Kidney epithelial cell (primary cell): Measurements from ENCODE around the gene SLC24A1. TPM values are rescaled to one million over a fixed set of nuclear protein-coding genes. Genes with fewer than 3 reads are reported as not detected.

ENCODE experiments used
- DNase-seq: peaks from one replicate; pipeline ENCODE4 v3.0.0-alpha.2; 2010; ENCODE audit warnings: low read depth
- H3K27me3 ChIP-seq: 2 replicates; pipeline ENCODE4 v1.6.0; 2011; ENCODE audit warnings: low read length; ENCODE audit not compliant: control insufficient read depth, insufficient read depth
- H3K36me3 ChIP-seq: 2 replicates; pipeline ENCODE4 v1.5.1; 2011; ENCODE audit warnings: low read length; ENCODE audit not compliant: control insufficient read depth, insufficient read depth
- H3K4me3 ChIP-seq: 2 replicates; pipeline ENCODE4 v1.5.1; 2011; ENCODE audit warnings: low read depth, mild to moderate bottlenecking, control low read depth, low read length
- CTCF ChIP-seq: IDR thresholded peaks from 2 replicates; pipeline ENCODE4 v1.5.1; 2011; ENCODE audit warnings: mild to moderate bottlenecking, moderate library complexity, low read length, control low read depth, inconsistent platforms; ENCODE audit not compliant: insufficient read depth, poor library complexity, severe bottlenecking
- total RNA-seq: library from RNA; depleted of rRNA; stranded (reverse); fragments of >200 nt; gene quantifications from 2 replicates; pipeline ENCODE4 v1.2.3, GENCODE V29; 2015

SLC24A1 gene
- total RNA-seq, 1 donor from 2014 or later: 11.3 TPM

GRCh38 chr15:65632780-65633375, 11.1 kb downstream of the SLC24A1 start:
- Histone ChIP-seq H3K36me3 (no peaks in the 10 kb centered on the region), H3K4me3 (no peak overlapping the region), H3K27me3 (no peaks in the 10 kb centered on the region)
- TF ChIP-seq CTCF: no peak
- DNase-seq: no peak

GRCh38 chr15:65633752-65634151, 12.0 kb downstream of the SLC24A1 start:
- no peak for TF ChIP-seq CTCF
- H3K4me3 ChIP-seq: no peak overlapping the region
- no peaks in the 10 kb centered on the region for H3K27me3 ChIP-seq
- DNase-seq: no peak
- H3K36me3 ChIP-seq: no peaks in the 10 kb centered on the region

- H3K4me3 ChIP-seq: no peak overlapping the region
- no peak for DNase-seq
Observed at GRCh38 chr15:65634356-65634755, 12.6 kb downstream of the SLC24A1 start.

GRCh38 chr15:65638109-65638508, 16.4 kb downstream of the SLC24A1 start:
- no peak for DNase-seq
- Histone ChIP-seq H3K27me3 (no peaks in the 10 kb centered on the region), H3K4me3 (no peak overlapping the region), H3K36me3 (no peaks in the 10 kb centered on the region)
- TF ChIP-seq CTCF: no peak

More at GRCh38 chr15:65634356-65634755, 12.6 kb downstream of the SLC24A1 start:
- no peak for TF ChIP-seq CTCF
- Histone ChIP-seq H3K27me3 (no peaks in the 10 kb centered on the region), H3K36me3 (no peaks in the 10 kb centered on the region)

GRCh38 chr15:65638681-65639089, 16.9 kb downstream of the SLC24A1 start:
- no peaks in the 10 kb centered on the region for H3K27me3 ChIP-seq
- no peak overlapping the region for H3K4me3 ChIP-seq
- peak; percentile 74 for TF ChIP-seq CTCF
- no peak for DNase-seq
- H3K36me3 ChIP-seq: no peaks in the 10 kb centered on the region

GRCh38 chr15:65639509-65639908, 17.8 kb downstream of the SLC24A1 start:
- no peaks in the 10 kb centered on the region for H3K27me3 ChIP-seq
- no peaks in the 10 kb centered on the region for H3K36me3 ChIP-seq
- no peak overlapping the region for H3K4me3 ChIP-seq
- DNase-seq: no peak
- no peak for TF ChIP-seq CTCF
